T-helper 1 cell treated with Interleukin-12 subunit alpha and Interleukin-12 subunit beta and Interleukin-4 antibody, amounts not matched to agents 30 ng/mL and 1 ng/mL, for 36 hours (primary cell): ENCODE data around the gene CDCP2. TPM values are rescaled to one million over a fixed set of nuclear protein-coding genes. Genes with fewer than 3 reads are reported as not detected.
"Not testable (repeated sequence)": the region's sequence is repeated elsewhere in the genome, so short reads cannot be mapped to it uniquely, and the experiment has no call there.

Experiments
- intact Hi-C: fragments of 100-400 bp; cut with micrococcal nuclease; formaldehyde crosslinking; loops from one replicate; pipeline ENCODE4 v1.15.1; 2024
- total RNA-seq: library from RNA; stranded (reverse); gene quantifications from 2 replicates; pipeline ENCODE4 v1.2.3, GENCODE V29; 2022

The CDCP2 gene
- total RNA-seq, 1 donor from 2014 or later: not detected

- intact Hi-C loops: no loop called here
Measured at GRCh38 chr1:54168206-54168965, 15.6 kb upstream of the CDCP2 start.

GRCh38 chr1:54167422-54168139, 14.8 kb upstream of the CDCP2 start:
- intact Hi-C loops: no loop called here

DNA sequence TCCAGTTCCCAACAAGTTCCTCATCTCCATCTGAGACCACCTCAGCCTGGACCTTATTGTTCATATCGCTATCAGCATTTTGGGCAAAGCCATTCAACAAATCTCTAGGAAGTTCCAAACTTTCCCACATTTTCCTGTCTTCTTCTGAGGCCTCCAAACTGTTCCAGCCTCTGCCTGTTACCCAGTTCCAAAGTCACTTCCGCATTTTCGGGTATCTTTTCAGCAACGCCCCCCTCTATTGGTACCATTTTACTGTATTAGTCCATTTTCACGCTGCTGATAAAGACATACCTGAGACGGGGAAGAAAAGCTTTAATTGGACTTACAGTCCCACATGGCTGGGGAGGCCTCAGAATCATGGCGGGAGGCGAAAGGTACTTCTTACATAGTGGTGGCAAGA, 13.6 kb upstream of the CDCP2 start:
- intact Hi-C loops: not testable (repeated sequence)

DNA sequence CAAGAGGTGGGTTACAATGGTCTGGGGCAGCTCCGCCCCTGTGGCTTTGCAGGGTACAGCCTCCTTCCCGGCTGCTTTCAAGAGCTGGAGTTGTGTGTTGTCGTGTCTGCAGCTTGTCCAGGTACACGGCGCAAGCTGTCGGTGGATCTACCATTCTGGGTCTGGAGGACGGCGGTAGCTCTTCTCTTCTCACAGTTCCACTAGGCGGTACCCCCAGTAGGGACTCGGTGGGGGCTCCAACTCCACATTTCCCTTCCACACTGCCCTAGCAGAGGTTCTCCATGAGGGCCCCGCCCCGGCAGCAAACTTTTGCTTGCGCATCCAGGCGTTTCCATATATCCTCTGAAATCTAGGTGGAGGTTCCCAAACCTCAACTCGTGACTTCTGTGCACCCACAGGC, 12.3 kb upstream of the CDCP2 start:
- intact Hi-C loops: no loop called here

- intact Hi-C loops: no loop called here
Measured at GRCh38 chr1:54163573-54163972, 10.8 kb upstream of the CDCP2 start.

DNA sequence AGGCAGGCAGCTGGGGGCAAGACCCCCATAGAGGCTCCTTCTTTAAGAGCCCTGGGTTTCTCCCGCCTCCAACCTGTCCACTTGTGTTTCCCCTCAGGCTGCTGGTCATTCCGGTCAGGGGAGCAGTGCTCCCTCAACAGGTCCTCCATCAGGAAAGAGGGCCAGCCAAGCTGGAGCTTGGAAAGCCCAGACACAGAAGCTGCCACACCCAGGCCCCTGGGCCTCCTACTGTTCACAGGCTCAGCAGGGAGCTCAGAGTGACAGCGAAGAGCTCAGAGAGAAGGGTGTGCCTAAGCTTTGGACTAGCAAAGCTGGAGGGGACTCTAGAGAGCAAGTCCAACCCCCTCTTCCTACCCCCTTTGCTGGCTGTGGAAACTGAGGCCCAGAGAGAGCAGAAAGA, 10.3 kb upstream of the CDCP2 start:
- intact Hi-C loops: no loop called here

- intact Hi-C loops: no loop called here
Measured at GRCh38 chr1:54161495-54162168, 8.8 kb upstream of the CDCP2 start.

GRCh38 chr1:54160351-54160750, 7.6 kb upstream of the CDCP2 start:
- intact Hi-C loops: no loop called here

- intact Hi-C loops: no loop called here
Measured at GRCh38 chr1:54159733-54160316, 7.0 kb upstream of the CDCP2 start.

GRCh38 chr1:54158071-54158470, 5.3 kb upstream of the CDCP2 start:
- intact Hi-C loops: no loop called here

GRCh38 chr1:54157401-54157800, 4.6 kb upstream of the CDCP2 start:
- intact Hi-C loops: no loop called here

GRCh38 chr1:54156986-54157385, 4.2 kb upstream of the CDCP2 start:
- intact Hi-C loops: no loop called here

GRCh38 chr1:54156201-54156600, 3.4 kb upstream of the CDCP2 start:
- intact Hi-C loops: no loop called here

DNA sequence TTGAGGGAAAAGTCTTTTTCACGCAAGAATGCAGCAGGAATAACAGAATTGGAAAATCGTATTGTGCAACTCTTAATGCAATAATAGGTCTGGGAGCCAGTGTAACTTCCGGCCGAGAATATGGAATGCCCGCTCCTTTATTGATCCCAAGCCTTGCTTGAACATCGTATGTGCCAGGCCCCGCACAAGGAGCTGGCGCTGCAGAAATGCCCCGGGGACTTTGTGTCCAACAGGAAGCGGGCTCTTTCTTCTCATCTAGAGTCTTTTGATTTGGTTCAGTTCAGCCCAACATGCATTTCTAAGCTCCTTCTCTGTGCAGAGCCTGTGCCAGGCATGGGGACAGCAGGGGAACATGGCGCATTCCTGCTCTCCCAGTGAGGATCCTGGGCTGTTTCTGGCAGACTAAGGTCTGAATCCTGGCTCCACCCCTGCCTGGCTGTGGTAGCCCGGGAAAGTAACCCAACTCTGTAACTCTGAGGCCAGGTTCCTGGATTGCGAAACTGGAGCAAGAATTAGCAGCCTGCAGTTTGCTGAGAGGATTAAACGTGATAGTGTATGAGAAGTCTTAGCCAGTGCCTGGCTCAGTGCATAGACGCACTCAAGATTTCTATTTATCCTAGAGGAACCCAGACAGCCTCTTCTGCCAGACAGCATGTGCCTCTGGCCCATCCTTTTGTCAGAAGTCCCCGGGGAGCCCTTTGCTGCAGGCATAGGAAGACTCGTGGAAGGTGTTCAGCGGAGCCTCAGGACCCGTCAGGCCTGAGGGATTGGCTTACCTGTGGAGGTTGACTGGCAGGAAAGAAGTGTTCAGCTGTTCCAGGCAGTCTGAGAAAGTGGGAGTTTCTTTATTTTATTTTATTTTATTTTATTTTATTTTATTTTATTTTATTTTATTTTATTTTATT, 987 bp upstream of the CDCP2 start:
- intact Hi-C loops: no loop called here

DNA sequence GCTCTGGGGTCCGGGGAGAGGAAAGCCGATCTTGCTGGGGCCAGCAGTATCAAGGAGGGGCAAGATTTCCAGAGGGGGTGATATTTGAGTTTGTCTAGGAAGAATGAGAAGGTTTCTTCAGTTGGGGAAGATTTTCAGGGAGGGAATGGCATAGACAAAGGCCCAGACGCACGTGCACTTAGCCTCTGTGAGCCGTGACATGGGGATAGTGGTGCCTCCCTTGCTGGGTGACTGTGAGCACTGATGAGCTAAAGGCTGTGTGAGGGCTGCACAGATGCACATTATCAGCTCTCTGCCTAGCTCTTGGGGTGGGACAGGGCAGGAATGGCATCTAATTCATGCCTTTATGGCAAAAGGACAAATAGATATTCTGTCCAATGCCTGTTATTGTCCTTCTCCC, 1.8 kb downstream of the CDCP2 start:
- intact Hi-C loops: no loop called here

- intact Hi-C loops: no loop called here
Measured at GRCh38 chr1:54149734-54150133, 3.1 kb downstream of the CDCP2 start.

- intact Hi-C loops: no loop called here
Measured at GRCh38 chr1:54144366-54144765, 8.4 kb downstream of the CDCP2 start.

- intact Hi-C loops: no loop called here
Measured at GRCh38 chr1:54142146-54142900, 10.5 kb downstream of the CDCP2 start.

- intact Hi-C loops: no loop called here
Measured at GRCh38 chr1:54139711-54140110, 13.1 kb downstream of the CDCP2 start.

- intact Hi-C loops: no loop called here
Measured at GRCh38 chr1:54138994-54139393, 13.8 kb downstream of the CDCP2 start.
